ENCODE data around the gene SIK3. TPM values are rescaled to one million over a fixed set of nuclear protein-coding genes. Genes with fewer than 3 reads are reported as not detected.

The SIK3 gene
- total RNA-seq, 2 donors from 2014 or later = 37.2 to 43.5 TPM

GRCh38 chr11:116849060-116849459 lies 249.2 kb downstream of the SIK3 start:
- H3K9me3 ChIP-seq (ENCODE audit: control insufficient read depth, low read length) = no peaks in the 10 kb centered on the region
- no peak overlapping the region for H3K4me3 ChIP-seq (ENCODE audit: low read length)
- H3K27ac ChIP-seq (ENCODE audit: low read depth, low read length) = no peak overlapping the region
- H3K36me3 Mint-ChIP-seq (ENCODE audit: low read depth) = peaks cover 51% of the 10 kb centered on the region
- peaks cover 50% of the 10 kb centered on the region for H3K36me3 ChIP-seq (ENCODE audit: control insufficient read depth, insufficient read depth, low read length)
- no peak for DNase-seq
- H3K4me1 ChIP-seq (ENCODE audit: control insufficient read depth, insufficient read depth, low read length) = peaks cover 1% of the 10 kb centered on the region
- no peaks in the 10 kb centered on the region for H3K27me3 Mint-ChIP-seq (ENCODE audit: insufficient read depth)
- no peaks in the 10 kb centered on the region for H3K27me3 ChIP-seq (ENCODE audit: control insufficient read depth, insufficient read depth, low read length, poor library complexity, severe bottlenecking)
- TF ChIP-seq, protein P1, sequence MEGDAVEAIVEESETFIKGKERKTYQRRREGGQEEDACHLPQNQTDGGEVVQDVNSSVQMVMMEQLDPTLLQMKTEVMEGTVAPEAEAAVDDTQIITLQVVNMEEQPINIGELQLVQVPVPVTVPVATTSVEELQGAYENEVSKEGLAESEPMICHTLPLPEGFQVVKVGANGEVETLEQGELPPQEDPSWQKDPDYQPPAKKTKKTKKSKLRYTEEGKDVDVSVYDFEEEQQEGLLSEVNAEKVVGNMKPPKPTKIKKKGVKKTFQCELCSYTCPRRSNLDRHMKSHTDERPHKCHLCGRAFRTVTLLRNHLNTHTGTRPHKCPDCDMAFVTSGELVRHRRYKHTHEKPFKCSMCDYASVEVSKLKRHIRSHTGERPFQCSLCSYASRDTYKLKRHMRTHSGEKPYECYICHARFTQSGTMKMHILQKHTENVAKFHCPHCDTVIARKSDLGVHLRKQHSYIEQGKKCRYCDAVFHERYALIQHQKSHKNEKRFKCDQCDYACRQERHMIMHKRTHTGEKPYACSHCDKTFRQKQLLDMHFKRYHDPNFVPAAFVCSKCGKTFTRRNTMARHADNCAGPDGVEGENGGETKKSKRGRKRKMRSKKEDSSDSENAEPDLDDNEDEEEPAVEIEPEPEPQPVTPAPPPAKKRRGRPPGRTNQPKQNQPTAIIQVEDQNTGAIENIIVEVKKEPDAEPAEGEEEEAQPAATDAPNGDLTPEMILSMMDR (conservative IDR thresholded peaks at IDR 0.05) = no peak
- H3K27ac Mint-ChIP-seq = no peak overlapping the region
- H3K4me1 Mint-ChIP-seq = peaks cover 5% of the 10 kb centered on the region
- H3K4me3 Mint-ChIP-seq = no peak overlapping the region
- WGBS, 2 experiments (ENCODE audit: insufficient coverage in 1 of 2, insufficient read length in 1 of 2) = 96 to 97% methylated on average over 10 to 12 of the region's 12 CpGs
- no peaks in the 10 kb centered on the region for H3K9me3 Mint-ChIP-seq
- H3K9ac ChIP-seq (ENCODE audit: extremely low read depth, low read length, poor library complexity, severe bottlenecking) = no peak overlapping the region

DNA sequence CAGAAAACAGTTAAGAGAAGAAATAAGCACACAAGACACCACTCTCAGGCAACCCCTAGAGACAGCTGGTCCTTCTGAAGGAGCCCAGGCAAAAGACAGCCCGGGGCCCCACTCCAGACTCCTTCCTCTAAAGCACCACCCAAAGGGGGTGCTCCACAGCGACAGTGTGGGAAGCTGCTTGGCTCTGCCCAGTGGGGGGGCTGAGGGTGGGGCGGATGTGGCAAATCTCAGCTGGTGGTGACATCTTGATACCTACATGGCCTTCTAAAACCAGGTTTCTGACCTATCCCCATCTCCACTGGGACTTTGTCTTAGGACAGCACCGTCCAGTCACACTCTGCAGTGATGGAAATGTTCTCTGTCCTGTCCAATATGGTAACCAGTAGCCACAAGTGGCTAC lies 250.6 kb downstream of the SIK3 start:
- no peak overlapping the region for H3K27ac ChIP-seq (ENCODE audit: low read depth, low read length)
- H3K4me1 ChIP-seq (ENCODE audit: control insufficient read depth, insufficient read depth, low read length) = peaks cover 14% of the 10 kb centered on the region
- Mint-ChIP-seq H3K36me3 (ENCODE audit: low read depth) (peaks cover 57% of the 10 kb centered on the region), H3K27me3 (ENCODE audit: insufficient read depth) (no peaks in the 10 kb centered on the region), H3K9me3 (no peaks in the 10 kb centered on the region), H3K27ac (no peak overlapping the region), H3K4me1 (peaks cover 13% of the 10 kb centered on the region), H3K4me3 (no peak overlapping the region)
- no peak for DNase-seq
- no peak overlapping the region for H3K4me3 ChIP-seq (ENCODE audit: low read length)
- no peaks in the 10 kb centered on the region for H3K27me3 ChIP-seq (ENCODE audit: control insufficient read depth, insufficient read depth, low read length, poor library complexity, severe bottlenecking)
- TF ChIP-seq, protein P1 (conservative IDR thresholded peaks at IDR 0.05) = no peak
- WGBS, 2 experiments (ENCODE audit: insufficient coverage in 1 of 2, insufficient read length in 1 of 2) = 90 to 94% methylated on average over 3 to 4 of the region's 4 CpGs
- H3K36me3 ChIP-seq (ENCODE audit: control insufficient read depth, insufficient read depth, low read length) = peaks cover 42% of the 10 kb centered on the region
- no peaks in the 10 kb centered on the region for H3K9me3 ChIP-seq (ENCODE audit: control insufficient read depth, low read length)
- no peak overlapping the region for H3K9ac ChIP-seq (ENCODE audit: extremely low read depth, low read length, poor library complexity, severe bottlenecking)

- H3K36me3 Mint-ChIP-seq (ENCODE audit: low read depth) = peaks cover 51% of the 10 kb centered on the region
- TF ChIP-seq, protein P1 (conservative IDR thresholded peaks at IDR 0.05) = no peak
- DNase-seq = no peak
- Histone ChIP-seq H3K36me3 (ENCODE audit: control insufficient read depth, insufficient read depth, low read length) (peaks cover 38% of the 10 kb centered on the region), H3K27me3 (ENCODE audit: control insufficient read depth, insufficient read depth, low read length, poor library complexity, severe bottlenecking) (no peaks in the 10 kb centered on the region), H3K4me1 (ENCODE audit: control insufficient read depth, insufficient read depth, low read length) (peaks cover 14% of the 10 kb centered on the region), H3K9me3 (ENCODE audit: control insufficient read depth, low read length) (no peaks in the 10 kb centered on the region), H3K4me3 (ENCODE audit: low read length) (no peak overlapping the region), H3K27ac (ENCODE audit: low read depth, low read length) (no peak overlapping the region), H3K9ac (ENCODE audit: extremely low read depth, low read length, poor library complexity, severe bottlenecking) (no peak overlapping the region)
- H3K4me1 Mint-ChIP-seq = peaks cover 29% of the 10 kb centered on the region
- no peaks in the 10 kb centered on the region for H3K9me3 Mint-ChIP-seq
- H3K27me3 Mint-ChIP-seq (ENCODE audit: insufficient read depth) = no peaks in the 10 kb centered on the region
- no peak overlapping the region for H3K4me3 Mint-ChIP-seq
- no peak overlapping the region for H3K27ac Mint-ChIP-seq
- WGBS, 2 experiments (ENCODE audit: insufficient coverage in 1 of 2, insufficient read length in 1 of 2) = 92 to 96% methylated on average over 3 to 4 of the region's 4 CpGs
Measured at GRCh38 chr11:116844722-116845121, 253.5 kb downstream of the SIK3 start.
